ENCODE measurements around the gene NMT1. TPM values are rescaled to one million over a fixed set of nuclear protein-coding genes. Genes with fewer than 3 reads are reported as not detected.

NMT1 gene
- total RNA-seq, 1 donor from 2014 or later = 91.4 TPM

GRCh38 chr17:45111850-45112249, 50.7 kb downstream of the NMT1 start:
- Mint-ChIP-seq H3K27me3 (ENCODE audit: low read depth) (no peaks in the 10 kb centered on the region), H3K36me3 (ENCODE audit: low read depth) (no peaks in the 10 kb centered on the region), H3K27ac (ENCODE audit: unreplicated experiment) (peak overlapping the region; percentile 43), H3K4me3 (ENCODE audit: unreplicated experiment) (no peak overlapping the region), H3K4me1 (ENCODE audit: low read depth) (peaks cover 19% of the 10 kb centered on the region), H3K9me3 (ENCODE audit: low read depth) (no peaks in the 10 kb centered on the region)
- no peak for DNase-seq (ENCODE audit: low spot score)
- TF ChIP-seq, protein P1, sequence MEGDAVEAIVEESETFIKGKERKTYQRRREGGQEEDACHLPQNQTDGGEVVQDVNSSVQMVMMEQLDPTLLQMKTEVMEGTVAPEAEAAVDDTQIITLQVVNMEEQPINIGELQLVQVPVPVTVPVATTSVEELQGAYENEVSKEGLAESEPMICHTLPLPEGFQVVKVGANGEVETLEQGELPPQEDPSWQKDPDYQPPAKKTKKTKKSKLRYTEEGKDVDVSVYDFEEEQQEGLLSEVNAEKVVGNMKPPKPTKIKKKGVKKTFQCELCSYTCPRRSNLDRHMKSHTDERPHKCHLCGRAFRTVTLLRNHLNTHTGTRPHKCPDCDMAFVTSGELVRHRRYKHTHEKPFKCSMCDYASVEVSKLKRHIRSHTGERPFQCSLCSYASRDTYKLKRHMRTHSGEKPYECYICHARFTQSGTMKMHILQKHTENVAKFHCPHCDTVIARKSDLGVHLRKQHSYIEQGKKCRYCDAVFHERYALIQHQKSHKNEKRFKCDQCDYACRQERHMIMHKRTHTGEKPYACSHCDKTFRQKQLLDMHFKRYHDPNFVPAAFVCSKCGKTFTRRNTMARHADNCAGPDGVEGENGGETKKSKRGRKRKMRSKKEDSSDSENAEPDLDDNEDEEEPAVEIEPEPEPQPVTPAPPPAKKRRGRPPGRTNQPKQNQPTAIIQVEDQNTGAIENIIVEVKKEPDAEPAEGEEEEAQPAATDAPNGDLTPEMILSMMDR (IDR thresholded peaks at IDR 0.05) = no peak

DNA sequence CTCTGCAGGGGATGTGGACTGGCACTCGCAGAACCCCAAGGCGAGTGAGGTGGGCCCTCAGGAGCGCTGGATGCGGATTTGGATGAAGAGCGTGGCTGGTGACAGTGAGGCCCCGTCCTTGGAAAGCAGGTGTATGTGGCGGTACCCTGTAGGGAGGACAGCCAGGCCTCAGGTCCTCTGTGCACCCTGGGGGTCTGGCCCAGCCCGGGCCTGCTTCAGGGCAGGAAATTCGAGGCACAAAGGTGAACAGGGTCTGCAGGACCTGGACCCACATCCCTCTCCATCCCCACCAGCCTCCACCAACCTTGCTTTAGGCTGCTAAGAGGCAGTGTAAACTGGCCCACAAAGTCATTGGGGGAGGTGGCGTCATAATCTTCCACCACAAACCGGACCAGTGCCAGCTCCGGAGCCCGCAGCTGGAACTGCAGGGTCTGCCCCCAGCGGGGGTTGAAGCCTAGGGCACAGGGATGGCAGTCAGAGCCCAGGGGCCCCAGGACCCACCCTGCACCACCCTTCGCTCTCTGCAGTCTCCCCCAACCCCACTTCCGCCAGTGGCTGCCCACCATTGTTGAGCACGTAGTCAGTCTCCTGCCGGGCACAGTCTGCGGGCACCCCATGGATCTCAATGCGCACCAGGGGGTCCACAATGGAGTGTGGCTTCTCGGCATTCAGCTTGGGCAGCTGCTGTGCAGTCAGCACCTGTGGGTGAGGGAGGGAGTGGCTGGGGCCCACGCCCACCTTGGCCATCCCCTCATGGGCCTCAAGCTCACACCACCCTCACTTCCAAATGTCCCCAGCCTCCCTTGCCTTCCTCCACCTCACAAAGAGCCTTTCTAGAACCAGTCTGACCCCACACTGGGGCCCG, 51.7 kb downstream of the NMT1 start:
- TF ChIP-seq, protein P1 (IDR thresholded peaks at IDR 0.05) = no peak
- H3K27me3 Mint-ChIP-seq (ENCODE audit: low read depth) = no peaks in the 10 kb centered on the region
- no peaks in the 10 kb centered on the region for H3K9me3 Mint-ChIP-seq (ENCODE audit: low read depth)
- peaks cover 26% of the 10 kb centered on the region for H3K4me1 Mint-ChIP-seq (ENCODE audit: low read depth)
- H3K4me3 Mint-ChIP-seq (ENCODE audit: unreplicated experiment) = no peak overlapping the region
- no peak for DNase-seq (ENCODE audit: low spot score)
- H3K27ac Mint-ChIP-seq (ENCODE audit: unreplicated experiment) = no peak overlapping the region
- H3K36me3 Mint-ChIP-seq (ENCODE audit: low read depth) = peaks cover 5% of the 10 kb centered on the region

DNA sequence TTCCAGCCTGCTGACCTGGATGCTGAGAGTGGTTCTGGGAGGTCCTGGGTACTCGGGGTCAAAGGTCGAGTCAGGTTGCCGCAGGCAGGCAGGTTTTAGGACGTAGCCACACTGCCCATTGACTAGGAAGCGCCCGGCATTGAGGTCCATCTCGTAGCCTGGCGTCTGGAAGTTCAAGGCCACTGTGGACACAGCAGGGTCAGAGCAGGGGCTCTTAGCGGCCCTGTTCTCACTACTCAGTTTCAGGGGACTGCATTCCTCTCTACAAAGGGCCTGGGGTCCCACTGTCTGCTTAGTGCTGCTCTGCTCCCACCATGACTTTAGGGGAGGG, 52.3 kb downstream of the NMT1 start:
- Mint-ChIP-seq H3K4me3 (ENCODE audit: unreplicated experiment) (no peak overlapping the region), H3K4me1 (ENCODE audit: low read depth) (peaks cover 24% of the 10 kb centered on the region), H3K36me3 (ENCODE audit: low read depth) (peaks cover 9% of the 10 kb centered on the region), H3K9me3 (ENCODE audit: low read depth) (no peaks in the 10 kb centered on the region), H3K27me3 (ENCODE audit: low read depth) (no peaks in the 10 kb centered on the region), H3K27ac (ENCODE audit: unreplicated experiment) (no peak overlapping the region)
- TF ChIP-seq, protein P1 (IDR thresholded peaks at IDR 0.05) = no peak
- no peak for DNase-seq (ENCODE audit: low spot score)

GRCh38 chr17:45114117-45114932, 53.2 kb downstream of the NMT1 start:
- Mint-ChIP-seq H3K4me1 (ENCODE audit: low read depth) (peaks cover 24% of the 10 kb centered on the region), H3K27me3 (ENCODE audit: low read depth) (no peaks in the 10 kb centered on the region), H3K27ac (ENCODE audit: unreplicated experiment) (no peak overlapping the region), H3K9me3 (ENCODE audit: low read depth) (no peaks in the 10 kb centered on the region), H3K4me3 (ENCODE audit: unreplicated experiment) (no peak overlapping the region), H3K36me3 (ENCODE audit: low read depth) (peaks cover 15% of the 10 kb centered on the region)
- TF ChIP-seq, protein P1 (IDR thresholded peaks at IDR 0.05) = no peak
- no peak for DNase-seq (ENCODE audit: low spot score)

DNA sequence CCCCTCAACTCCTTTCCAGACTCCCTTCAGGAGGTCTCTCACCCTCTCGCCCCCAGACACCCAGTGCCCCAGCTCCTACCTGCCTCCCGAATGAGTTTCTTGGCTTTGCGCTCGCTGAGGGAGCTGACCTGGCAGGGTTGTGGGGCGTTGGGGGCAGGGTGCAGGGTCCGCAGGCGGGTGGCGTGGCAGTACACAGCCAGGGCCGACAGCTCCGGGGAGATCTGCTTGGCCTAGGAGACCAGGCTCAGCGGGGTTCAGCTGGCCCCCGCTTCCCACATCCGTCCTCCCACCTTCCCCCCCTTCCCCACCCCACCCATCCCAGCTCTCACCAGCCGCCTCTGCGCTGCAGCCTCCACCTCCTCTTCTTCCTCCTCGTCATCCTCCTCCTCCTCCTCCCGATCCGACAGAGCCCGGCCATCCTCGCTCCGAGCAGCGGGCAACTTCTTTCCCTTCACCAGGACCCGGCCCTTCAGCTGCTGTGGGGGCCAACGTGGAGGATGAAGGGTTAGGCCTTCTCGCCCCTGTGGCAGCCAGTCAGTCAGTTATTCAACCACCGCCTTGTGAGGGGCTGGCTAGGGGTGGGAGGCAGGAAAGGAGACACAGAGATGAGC, 54.0 kb downstream of the NMT1 start:
- H3K4me1 Mint-ChIP-seq (ENCODE audit: low read depth) = peaks cover 24% of the 10 kb centered on the region
- H3K4me3 Mint-ChIP-seq (ENCODE audit: unreplicated experiment) = no peak overlapping the region
- H3K36me3 Mint-ChIP-seq (ENCODE audit: low read depth) = peaks cover 17% of the 10 kb centered on the region
- TF ChIP-seq, protein P1 (IDR thresholded peaks at IDR 0.05) = no peak
- H3K9me3 Mint-ChIP-seq (ENCODE audit: low read depth) = no peaks in the 10 kb centered on the region
- DNase-seq (ENCODE audit: low spot score) = no peak
- H3K27ac Mint-ChIP-seq (ENCODE audit: unreplicated experiment) = no peak overlapping the region
- H3K27me3 Mint-ChIP-seq (ENCODE audit: low read depth) = no peaks in the 10 kb centered on the region
